ENCODE results near the gene CCBE1.

Gene CCBE1

DNA sequence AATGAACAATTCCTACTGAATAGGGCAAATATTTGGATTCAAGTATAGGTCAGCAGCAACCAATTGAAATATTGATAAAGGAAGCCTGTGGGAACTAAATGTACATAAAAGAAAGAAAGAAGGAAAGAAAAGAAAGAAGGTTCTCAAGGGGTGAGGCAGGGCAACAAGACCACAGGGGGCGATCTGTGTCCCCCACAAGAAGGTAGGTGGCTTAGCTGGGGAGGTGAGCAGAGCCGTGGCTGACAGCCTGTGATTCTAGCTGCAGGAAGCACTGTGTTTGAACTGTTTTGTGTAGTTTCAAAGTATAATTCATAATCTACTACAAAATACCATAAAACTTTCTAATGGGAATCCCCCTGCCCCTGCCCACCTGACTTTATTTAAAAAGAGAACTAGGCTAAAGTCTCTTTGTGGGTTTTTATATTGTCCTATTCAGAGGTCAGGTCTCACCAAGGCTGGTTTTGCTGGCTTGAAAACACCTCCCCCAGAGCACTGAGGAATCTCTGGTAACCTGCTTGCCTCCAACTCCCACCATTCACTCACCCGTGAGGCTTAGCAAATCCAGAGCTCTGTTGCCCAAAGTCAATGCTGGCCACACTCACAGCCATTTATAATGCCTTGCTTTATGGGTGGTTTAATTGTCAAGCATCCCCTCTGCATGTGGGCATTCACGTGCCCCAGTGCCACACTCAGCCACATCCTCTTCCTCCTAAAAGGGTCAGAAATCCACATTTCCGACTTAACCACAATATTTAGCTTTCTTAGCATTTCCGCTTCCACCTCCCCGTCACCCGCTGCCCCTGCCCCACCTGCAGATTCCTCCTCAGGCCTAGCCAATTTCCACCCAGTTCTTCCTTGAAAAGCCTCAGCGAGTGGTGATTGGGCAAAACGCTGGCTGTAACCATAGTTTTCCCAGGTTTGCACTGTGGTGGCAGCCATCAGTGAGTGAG lies 301.7 kb downstream of the CCBE1 start:
- TF ChIP-seq, protein P1, sequence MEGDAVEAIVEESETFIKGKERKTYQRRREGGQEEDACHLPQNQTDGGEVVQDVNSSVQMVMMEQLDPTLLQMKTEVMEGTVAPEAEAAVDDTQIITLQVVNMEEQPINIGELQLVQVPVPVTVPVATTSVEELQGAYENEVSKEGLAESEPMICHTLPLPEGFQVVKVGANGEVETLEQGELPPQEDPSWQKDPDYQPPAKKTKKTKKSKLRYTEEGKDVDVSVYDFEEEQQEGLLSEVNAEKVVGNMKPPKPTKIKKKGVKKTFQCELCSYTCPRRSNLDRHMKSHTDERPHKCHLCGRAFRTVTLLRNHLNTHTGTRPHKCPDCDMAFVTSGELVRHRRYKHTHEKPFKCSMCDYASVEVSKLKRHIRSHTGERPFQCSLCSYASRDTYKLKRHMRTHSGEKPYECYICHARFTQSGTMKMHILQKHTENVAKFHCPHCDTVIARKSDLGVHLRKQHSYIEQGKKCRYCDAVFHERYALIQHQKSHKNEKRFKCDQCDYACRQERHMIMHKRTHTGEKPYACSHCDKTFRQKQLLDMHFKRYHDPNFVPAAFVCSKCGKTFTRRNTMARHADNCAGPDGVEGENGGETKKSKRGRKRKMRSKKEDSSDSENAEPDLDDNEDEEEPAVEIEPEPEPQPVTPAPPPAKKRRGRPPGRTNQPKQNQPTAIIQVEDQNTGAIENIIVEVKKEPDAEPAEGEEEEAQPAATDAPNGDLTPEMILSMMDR (IDR thresholded peaks at IDR 0.05; ENCODE audit: insufficient read depth, low read length, missing control alignments), result no peak
- ChIA-PET CTCF (interaction anchor here (1.4 to 1.6 kb wide), 3 partner anchors 11 to 146 kb away, joined by 4 to 6 read pairs (median 4); no protein-coding TSS in a partner anchor), POLR2A (no interaction called here)
- no peak overlapping the region for H3K4me3 ChIP-seq (ENCODE audit: low read depth, low read length)
- DNase-seq (ENCODE audit: low read depth, low spot score), result no peak

DNA sequence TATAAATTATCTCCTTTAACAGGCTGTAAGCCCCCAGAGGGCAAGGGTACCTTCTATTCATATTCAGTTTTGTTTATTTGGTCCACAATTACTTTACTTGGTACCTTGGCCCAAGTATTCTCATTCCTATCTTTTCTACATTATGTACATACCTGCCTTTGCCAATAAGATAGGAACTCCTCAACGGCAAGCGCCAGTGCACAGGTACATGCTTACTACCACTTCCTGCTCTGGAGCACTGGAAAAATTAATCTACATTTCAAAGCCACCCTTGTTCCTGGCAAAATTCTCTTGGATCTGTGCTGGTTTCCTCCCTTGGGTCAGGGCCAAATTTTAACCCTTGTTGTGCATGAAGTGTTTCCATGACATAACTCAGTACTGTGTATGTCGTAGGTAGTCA lies 303.8 kb downstream of the CCBE1 start:
- CTCF ChIA-PET, result interaction anchor here (2.2 kb wide), 1 partner anchor 9 kb away, joined by 19 read pairs; no protein-coding TSS in a partner anchor
- TF ChIP-seq, protein P1 (IDR thresholded peaks at IDR 0.05; ENCODE audit: insufficient read depth, low read length, missing control alignments), result no peak
- no peak for DNase-seq (ENCODE audit: low read depth, low spot score)
- H3K4me3 ChIP-seq (ENCODE audit: low read depth, low read length), result no peak overlapping the region
- POLR2A ChIA-PET, result no interaction called here

DNA sequence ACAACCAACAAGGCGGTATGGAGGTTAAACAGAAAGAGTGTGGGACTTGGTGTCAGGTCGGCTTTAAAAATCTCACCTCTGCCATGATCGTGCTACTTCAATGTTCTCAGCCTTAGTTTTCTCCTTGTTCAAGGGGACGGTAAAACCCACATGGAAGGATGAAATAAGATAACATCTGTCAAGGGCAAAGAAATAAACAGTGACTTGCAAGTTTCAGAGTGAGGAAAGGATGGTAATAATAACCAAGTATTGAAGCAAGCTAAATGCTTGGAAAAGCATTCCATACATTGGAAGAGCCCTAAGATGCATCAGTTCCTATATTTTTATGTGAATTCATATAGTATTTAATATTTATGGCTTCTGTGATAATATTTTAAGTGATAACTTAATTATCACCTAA lies 308.4 kb downstream of the CCBE1 start:
- TF ChIP-seq, protein P1 (IDR thresholded peaks at IDR 0.05; ENCODE audit: insufficient read depth, low read length, missing control alignments), result no peak
- DNase-seq (ENCODE audit: low read depth, low spot score), result no peak

DNA sequence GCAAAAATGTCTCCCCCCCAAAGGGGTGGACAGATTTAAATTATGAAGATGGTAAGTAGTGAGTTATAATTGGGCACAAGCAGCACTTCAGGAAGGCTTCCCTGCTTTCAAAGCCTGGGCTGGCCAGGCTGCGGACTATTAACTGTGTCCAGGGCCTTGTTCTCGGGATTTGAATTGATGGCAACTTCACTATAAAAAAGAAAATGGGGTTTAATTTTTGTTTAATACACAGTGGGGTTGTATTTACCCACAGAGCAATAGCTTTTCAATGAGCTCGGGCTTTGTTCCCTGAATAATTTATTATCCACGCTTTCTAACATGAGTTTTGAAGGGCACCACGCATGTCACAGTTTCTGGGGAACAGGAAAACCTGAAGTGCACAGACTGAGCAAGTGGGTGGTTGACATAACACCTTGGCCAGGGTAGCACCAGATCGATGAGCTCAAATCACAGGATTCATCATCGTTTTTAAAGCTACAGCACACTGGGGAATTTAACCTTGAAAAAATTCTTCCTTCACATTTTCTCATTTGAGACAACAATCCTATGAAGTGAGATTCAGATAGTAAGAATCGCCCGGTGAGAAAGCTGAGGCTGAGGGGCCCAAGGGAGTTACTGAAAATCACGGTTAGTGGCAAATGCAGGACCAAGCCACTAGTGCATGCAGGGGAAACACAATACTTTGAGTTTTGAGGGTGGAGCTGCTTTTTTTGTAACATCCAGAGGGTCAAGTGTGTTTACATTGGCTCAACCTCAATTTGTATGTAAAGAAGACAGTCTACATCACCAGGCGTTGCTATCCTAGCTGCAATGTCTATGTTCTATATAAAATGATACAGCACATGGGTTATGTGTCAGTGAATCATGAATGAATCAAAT lies 309.3 kb downstream of the CCBE1 start:
- CTCF ChIA-PET, result interaction anchor here (1.4 to 3.4 kb wide), 4 partner anchors 14 to 139 kb away, joined by 4 to 21 read pairs (median 17); no protein-coding TSS in a partner anchor
- DNase-seq (ENCODE audit: low read depth, low spot score), result no peak
- TF ChIP-seq, protein P1 (IDR thresholded peaks at IDR 0.05; ENCODE audit: insufficient read depth, low read length, missing control alignments), result no peak
- POLR2A ChIA-PET, result no interaction called here
- no peak overlapping the region for H3K4me3 ChIP-seq (ENCODE audit: low read depth, low read length)

More for the DNA sequence above, 308.4 kb downstream of the CCBE1 start:
- ChIA-PET CTCF (interaction anchor here (0.8 to 3.4 kb wide), 4 partner anchors 9 to 140 kb away, joined by 3 to 21 read pairs (median 12); no protein-coding TSS in a partner anchor), POLR2A (no interaction called here)
- no peak overlapping the region for H3K4me3 ChIP-seq (ENCODE audit: low read depth, low read length)

DNA sequence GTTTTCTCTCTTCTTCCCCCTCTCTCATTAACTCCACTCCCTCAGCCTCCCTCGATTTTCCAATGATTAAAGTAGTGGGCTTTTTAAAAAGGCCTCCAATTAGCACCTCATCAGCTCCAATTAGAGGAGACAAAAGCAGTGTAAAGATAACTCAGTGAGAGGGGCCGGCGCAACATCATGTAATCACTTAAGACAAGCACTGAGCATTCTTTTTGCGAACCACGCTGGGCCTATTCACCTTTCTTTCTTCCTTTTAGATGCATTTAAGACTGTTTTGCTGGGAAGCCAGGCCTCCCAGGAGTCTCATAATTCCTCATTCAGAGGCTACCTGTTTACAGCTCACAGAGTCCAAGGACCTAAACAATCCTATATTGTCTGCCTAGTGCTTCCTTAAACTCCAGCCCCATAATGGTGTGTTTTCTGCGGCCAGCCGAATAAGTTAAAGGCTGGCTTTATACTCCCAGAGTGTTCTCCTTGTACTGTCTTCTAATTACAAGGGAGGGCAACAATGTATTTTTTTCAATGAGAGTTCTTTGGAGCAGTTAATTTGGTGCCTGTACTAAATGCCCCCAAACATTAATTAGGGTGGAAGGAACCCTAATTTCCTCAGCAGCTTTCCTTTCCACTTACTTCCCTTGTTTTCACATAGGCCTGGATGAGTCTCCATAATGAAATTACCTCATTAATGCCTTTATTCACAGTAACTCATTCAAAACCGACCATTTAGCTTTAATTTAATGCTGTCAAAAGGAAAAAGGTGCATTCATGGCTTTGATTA lies 310.1 kb downstream of the CCBE1 start:
- no peak for DNase-seq (ENCODE audit: low read depth, low spot score)
- ChIA-PET POLR2A (no interaction called here), CTCF (interaction anchor here (0.7 to 3.4 kb wide), 4 partner anchors 15 to 138 kb away, joined by 3 to 21 read pairs (median 9); no protein-coding TSS in a partner anchor)
- no peak overlapping the region for H3K4me3 ChIP-seq (ENCODE audit: low read depth, low read length)
- TF ChIP-seq, protein P1 (IDR thresholded peaks at IDR 0.05; ENCODE audit: insufficient read depth, low read length, missing control alignments), result no peak

Data from AG04449 (cell line).